ENCODE data around the gene SH3RF3.
A peak's percentile ranks its signal among the peaks of the same experiment; 100 is the strongest.

SH3RF3 gene

GRCh38 chr2:109225170-109225782 is 96.3 kb downstream of the SH3RF3 start:
- FAIRE-seq (no peak), DNase-seq (ENCODE audit: insufficient read length, low spot score) (no peak)
- TF ChIP-seq PAX5 (IDR thresholded peaks at IDR 0.05; ENCODE audit: insufficient read depth, low read length, severe bottlenecking) = no peak
- TF ChIP-seq TAF1 (IDR thresholded peaks at IDR 0.05; ENCODE audit: low read depth, low read length) = no peak

- no peak for DNase-seq (ENCODE audit: insufficient read length, low spot score)
- FAIRE-seq = no peak
- TF ChIP-seq POLR2A (IDR thresholded peaks at IDR 0.05; ENCODE audit: low read depth, low read length) (no peak), POU2F2 (IDR thresholded peaks at IDR 0.05; ENCODE audit: low read depth, low read length) (no peak), SPI1 (IDR thresholded peaks at IDR 0.05; ENCODE audit: low read depth, low read length) (no peak), PAX5 (IDR thresholded peaks at IDR 0.05; ENCODE audit: insufficient read depth, low read length, severe bottlenecking) (no peak), TAF1 (IDR thresholded peaks at IDR 0.05; ENCODE audit: low read depth, low read length) (no peak), POLR2AphosphoS5 (IDR thresholded peaks at IDR 0.05; ENCODE audit: low read depth, low read length) (no peak)
Measured at GRCh38 chr2:109226128-109226527, 97.1 kb downstream of the SH3RF3 start.

DNA sequence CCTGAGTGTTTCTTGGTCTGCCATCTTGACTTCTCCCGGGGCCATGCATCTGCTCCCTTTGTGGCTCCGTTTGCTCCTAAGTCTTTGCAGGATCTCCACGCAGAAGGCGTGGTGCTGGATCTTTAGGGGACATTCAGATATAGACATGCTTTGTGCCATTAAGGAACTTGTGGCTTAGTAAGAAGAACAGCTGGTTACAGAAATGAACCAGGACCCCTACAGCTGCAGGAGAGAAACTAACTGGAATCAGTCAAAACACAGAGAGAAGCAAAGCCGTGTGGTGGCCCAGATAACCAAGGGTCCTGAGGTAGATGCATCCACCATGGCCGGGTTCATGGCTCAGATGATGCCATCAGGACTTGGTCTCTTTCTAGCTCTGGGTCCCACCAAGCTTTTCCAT is 97.6 kb downstream of the SH3RF3 start:
- no peak for DNase-seq (ENCODE audit: insufficient read length, low spot score)
- FAIRE-seq = no peak
- TF ChIP-seq POLR2AphosphoS5 (IDR thresholded peaks at IDR 0.05; ENCODE audit: low read depth, low read length) = no peak

GRCh38 chr2:109229094-109229675 is 100.2 kb downstream of the SH3RF3 start:
- FAIRE-seq = no peak
- no peak for DNase-seq (ENCODE audit: insufficient read length, low spot score)
- TF ChIP-seq POLR2A (IDR thresholded peaks at IDR 0.05; ENCODE audit: low read depth, low read length) (no peak), PAX5 (IDR thresholded peaks at IDR 0.05; ENCODE audit: insufficient read depth, low read length, severe bottlenecking) (no peak), TAF1 (IDR thresholded peaks at IDR 0.05; ENCODE audit: low read depth, low read length) (no peak), POU2F2 (IDR thresholded peaks at IDR 0.05; ENCODE audit: low read depth, low read length) (no peak), POLR2AphosphoS5 (IDR thresholded peaks at IDR 0.05; ENCODE audit: low read depth, low read length) (no peak), SPI1 (IDR thresholded peaks at IDR 0.05; ENCODE audit: low read depth, low read length) (no peak)

DNA sequence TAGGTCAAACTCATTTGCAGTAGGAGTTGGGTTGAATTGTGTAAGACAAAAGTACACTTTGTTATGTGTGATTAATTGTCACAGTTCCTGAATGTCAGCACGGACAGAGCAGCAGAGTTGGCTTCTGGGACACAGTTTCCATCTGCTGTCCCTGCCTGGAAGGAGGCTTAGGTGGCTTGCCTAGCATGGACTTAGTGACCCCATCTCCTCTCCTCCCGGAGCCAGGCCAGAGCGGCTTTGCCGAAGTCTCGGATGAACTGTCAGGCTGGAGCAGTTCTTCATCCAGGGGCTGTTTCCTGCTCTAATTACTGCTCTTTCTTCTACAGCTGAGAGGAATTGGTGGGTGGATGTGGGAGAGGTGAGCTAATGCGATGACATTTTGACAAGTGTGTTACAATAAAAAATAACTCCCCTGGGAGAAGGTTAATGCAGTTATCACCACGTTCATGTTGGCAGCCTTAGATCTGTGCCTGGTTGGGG is 102.0 kb downstream of the SH3RF3 start:
- DNase-seq (ENCODE audit: insufficient read length, low spot score) (no peak), FAIRE-seq (no peak)
- TF ChIP-seq SPI1 (IDR thresholded peaks at IDR 0.05; ENCODE audit: low read depth, low read length) (no peak), POLR2A (IDR thresholded peaks at IDR 0.05; ENCODE audit: low read depth, low read length) (no peak), TAF1 (IDR thresholded peaks at IDR 0.05; ENCODE audit: low read depth, low read length) (no peak)

DNA sequence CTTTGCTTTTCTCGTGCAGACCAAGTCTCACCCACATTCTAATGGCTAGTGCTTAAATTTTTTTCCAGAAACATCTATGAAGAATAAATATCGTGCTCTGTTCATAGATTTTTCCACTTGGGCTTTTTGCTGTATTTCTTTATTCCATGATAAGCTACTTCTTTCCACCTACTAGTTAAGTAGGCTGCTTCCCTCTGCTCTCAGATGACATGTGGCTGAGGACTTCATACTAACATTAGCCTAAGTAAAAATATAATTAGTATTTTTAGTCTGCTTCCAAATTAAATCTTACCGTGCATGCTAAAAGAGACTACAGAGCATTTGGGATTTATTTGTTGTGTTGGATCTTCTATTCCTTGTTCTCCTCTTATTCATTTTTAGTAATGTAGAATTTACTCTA is 102.4 kb downstream of the SH3RF3 start:
- TF ChIP-seq TAF1 (IDR thresholded peaks at IDR 0.05; ENCODE audit: low read depth, low read length) (no peak), POLR2A (IDR thresholded peaks at IDR 0.05; ENCODE audit: low read depth, low read length) (no peak), PAX5 (IDR thresholded peaks at IDR 0.05; ENCODE audit: insufficient read depth, low read length, severe bottlenecking) (no peak), SPI1 (IDR thresholded peaks at IDR 0.05; ENCODE audit: low read depth, low read length) (no peak), POLR2AphosphoS5 (IDR thresholded peaks at IDR 0.05; ENCODE audit: low read depth, low read length) (no peak), POU2F2 (IDR thresholded peaks at IDR 0.05; ENCODE audit: low read depth, low read length) (no peak)
- DNase-seq (ENCODE audit: insufficient read length, low spot score) = no peak
- no peak for FAIRE-seq

DNA sequence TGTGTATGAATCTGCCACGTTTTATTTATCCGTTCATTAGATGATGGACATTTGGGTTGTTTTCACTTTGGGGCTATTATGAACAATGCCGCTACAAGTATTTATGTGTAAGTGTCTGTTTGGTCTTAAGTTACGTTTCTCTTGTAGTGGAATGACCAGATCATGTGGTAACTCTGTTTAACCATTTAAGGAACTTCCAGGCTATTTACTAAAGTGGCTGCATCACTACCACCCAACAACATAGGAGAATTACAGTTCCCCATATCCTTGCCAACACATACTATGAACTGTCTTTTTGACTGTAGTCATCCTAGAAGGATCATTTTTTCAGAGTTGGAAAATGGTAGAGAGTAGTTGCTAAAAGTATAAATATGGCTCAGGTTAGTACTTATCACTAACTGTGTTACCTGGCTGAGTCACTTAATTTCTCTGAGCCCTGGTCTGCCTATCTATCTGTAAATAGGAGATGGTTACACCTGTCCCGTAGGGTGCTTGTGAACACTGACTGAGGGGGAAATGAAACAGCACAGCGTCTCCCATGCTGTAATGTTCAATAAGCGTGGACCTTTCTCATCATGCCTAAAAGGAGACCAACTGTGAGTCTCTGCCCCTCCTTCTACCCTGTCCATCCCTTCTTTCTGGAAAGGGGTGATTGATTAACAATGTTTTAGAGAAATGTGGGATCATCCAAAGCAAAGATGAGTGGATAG is 103.1 kb downstream of the SH3RF3 start:
- DNase-seq (ENCODE audit: insufficient read length, low spot score) (no peak), FAIRE-seq (peak; percentile 52)
- no peak for TF ChIP-seq POLR2AphosphoS5 (IDR thresholded peaks at IDR 0.05; ENCODE audit: low read depth, low read length)
- no peak for TF ChIP-seq POU2F2 (IDR thresholded peaks at IDR 0.05; ENCODE audit: low read depth, low read length)
- no peak for TF ChIP-seq POLR2A (IDR thresholded peaks at IDR 0.05; ENCODE audit: low read depth, low read length)
- no peak for TF ChIP-seq TAF1 (IDR thresholded peaks at IDR 0.05; ENCODE audit: low read depth, low read length)
- no peak for TF ChIP-seq PAX5 (IDR thresholded peaks at IDR 0.05; ENCODE audit: insufficient read depth, low read length, severe bottlenecking)
- TF ChIP-seq SPI1 (IDR thresholded peaks at IDR 0.05; ENCODE audit: low read depth, low read length) = no peak

- no peak for DNase-seq (ENCODE audit: insufficient read length, low spot score)
- no peak for TF ChIP-seq POLR2A (IDR thresholded peaks at IDR 0.05; ENCODE audit: low read depth, low read length)
- FAIRE-seq = no peak
Measured at GRCh38 chr2:109232909-109233308, 103.9 kb downstream of the SH3RF3 start.

DNA sequence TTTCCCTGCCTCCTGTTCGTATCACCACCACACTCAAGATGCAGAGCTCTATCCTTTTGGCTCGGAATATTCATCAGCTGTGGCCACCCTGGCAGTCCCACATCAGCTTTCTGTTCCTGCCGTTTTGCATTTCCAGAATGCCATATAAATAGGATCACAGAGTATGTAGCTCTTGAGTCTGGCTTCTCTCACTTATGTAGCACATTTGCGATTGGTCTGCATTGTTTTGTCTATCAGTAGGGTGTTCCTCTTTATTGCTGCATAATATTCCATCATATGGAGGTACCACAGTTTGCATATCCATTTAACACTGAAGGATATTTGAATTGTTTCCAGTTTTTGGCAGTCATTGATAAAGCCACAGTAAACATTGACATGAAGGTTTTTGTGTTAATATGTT is 104.6 kb downstream of the SH3RF3 start:
- FAIRE-seq (no peak), DNase-seq (ENCODE audit: insufficient read length, low spot score) (no peak)
- TF ChIP-seq POLR2A (IDR thresholded peaks at IDR 0.05; ENCODE audit: low read depth, low read length) (no peak), TAF1 (IDR thresholded peaks at IDR 0.05; ENCODE audit: low read depth, low read length) (no peak), POLR2AphosphoS5 (IDR thresholded peaks at IDR 0.05; ENCODE audit: low read depth, low read length) (no peak), POU2F2 (IDR thresholded peaks at IDR 0.05; ENCODE audit: low read depth, low read length) (no peak), SPI1 (IDR thresholded peaks at IDR 0.05; ENCODE audit: low read depth, low read length) (no peak), PAX5 (IDR thresholded peaks at IDR 0.05; ENCODE audit: insufficient read depth, low read length, severe bottlenecking) (no peak)

DNA sequence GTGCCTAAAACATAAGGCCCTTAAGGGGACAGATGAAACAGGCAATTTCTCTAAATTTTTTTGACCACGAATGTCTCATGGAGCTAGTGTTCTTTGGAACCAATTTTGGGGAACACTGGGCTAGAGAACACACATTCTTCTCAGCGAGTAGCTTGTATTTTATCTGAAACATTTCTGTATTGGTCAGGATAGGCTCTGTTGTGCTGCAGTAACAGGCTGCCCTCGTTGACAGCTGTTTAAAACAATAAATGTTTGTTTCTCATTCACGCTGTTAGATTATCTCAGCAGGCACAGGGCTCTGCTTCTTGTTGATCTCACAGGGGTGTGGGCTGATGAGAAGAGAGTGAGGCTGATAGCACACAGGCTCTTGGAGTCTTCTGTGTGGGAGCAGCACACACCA is 105.3 kb downstream of the SH3RF3 start:
- FAIRE-seq = no peak
- no peak for DNase-seq (ENCODE audit: insufficient read length, low spot score)
- TF ChIP-seq SPI1 (IDR thresholded peaks at IDR 0.05; ENCODE audit: low read depth, low read length) = no peak
- no peak for TF ChIP-seq PAX5 (IDR thresholded peaks at IDR 0.05; ENCODE audit: insufficient read depth, low read length, severe bottlenecking)
- TF ChIP-seq TAF1 (IDR thresholded peaks at IDR 0.05; ENCODE audit: low read depth, low read length) = no peak
- TF ChIP-seq POU2F2 (IDR thresholded peaks at IDR 0.05; ENCODE audit: low read depth, low read length) = no peak
- TF ChIP-seq POLR2A (IDR thresholded peaks at IDR 0.05; ENCODE audit: low read depth, low read length) = no peak
- no peak for TF ChIP-seq POLR2AphosphoS5 (IDR thresholded peaks at IDR 0.05; ENCODE audit: low read depth, low read length)
